ENCODE measurements around the gene TSFM. TPM values are rescaled to one million over a fixed set of nuclear protein-coding genes. Genes with fewer than 3 reads are reported as not detected.
"Not testable (repeated sequence)": the region's sequence is repeated elsewhere in the genome, so short reads cannot be mapped to it uniquely, and the experiment has no call there.

Gene TSFM
- polyA plus RNA-seq, 3 donors = 4.5 to 22.6 (median 21.8) TPM

DNA sequence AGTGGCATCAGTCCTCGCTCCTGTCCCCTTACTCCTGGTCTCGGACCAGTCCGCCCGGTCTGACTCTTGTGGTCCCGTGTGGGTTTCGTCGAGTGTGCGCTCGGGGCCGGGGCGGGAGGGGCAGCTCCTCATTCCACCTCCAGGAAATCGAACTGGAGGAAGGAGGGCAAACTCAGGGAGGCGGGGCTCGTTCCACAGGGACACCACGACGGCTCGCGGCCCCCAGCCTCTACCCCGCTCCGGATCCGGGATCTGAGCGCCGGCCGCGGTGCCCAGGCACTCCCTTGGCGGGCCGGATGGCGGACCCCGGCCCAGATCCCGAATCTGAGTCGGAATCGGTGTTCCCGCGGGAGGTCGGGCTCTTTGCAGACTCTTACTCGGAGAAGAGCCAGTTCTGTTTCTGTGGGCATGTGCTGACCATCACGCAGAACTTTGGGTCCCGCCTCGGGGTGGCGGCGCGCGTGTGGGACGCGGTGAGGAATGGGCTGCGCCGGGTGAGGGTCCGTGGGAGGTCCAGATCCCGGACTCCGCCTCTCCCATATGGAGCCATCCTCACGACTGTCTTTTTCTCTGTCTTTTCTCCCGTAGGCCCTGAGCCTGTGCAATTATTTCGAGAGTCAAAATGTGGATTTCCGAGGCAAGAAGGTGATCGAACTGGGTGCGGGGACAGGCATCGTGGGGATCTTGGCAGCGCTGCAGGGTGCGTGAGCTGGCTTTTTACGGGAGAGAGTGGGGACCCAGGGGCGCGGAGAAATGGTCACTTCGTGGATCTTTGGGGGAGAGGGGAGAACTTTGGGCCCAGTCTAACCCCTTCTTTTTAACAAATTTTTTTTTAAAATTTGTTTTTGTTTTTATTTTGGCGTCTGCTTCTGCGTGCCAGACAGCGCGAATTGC, 9.9 kb upstream of the TSFM start, which contains the start of gene EEF1AKMT3:
Gene EEF1AKMT3, plus strand, starts transcription at position 186 of the 894 bp plus-strand sequence. Its CDS starts 111 bp downstream, at position 297.
- peak in 2 of 3 donors; percentile 10 to 28 for DNase-seq
- TF ChIP-seq CTCF (IDR thresholded peaks at IDR 0.05) = no peak
- peak within 1 kb of the TSS; percentile 97 for H3K4me2 ChIP-seq (replicated peaks; ENCODE audit: extremely low read depth, low read length, poor library complexity, severe bottlenecking)
- H3K27me3 ChIP-seq (ENCODE audit: control insufficient read depth in 2 of 2, insufficient read depth in 2 of 2, low read length in 2 of 2) = peaks cover 0 to 5% of the 10 kb centered on the region in 2 donors
- peaks cover 36 to 40% of the 10 kb centered on the region in 2 donors for H3K4me1 ChIP-seq (ENCODE audit: control insufficient read depth in 1 of 2, insufficient read depth in 2 of 2, low read length in 2 of 2)
- H4K20me1 ChIP-seq (ENCODE audit: insufficient read depth, low read length) = no peaks in the 10 kb centered on the region
- Mint-ChIP-seq H3K4me3 (peak within 1 kb of the TSS; percentile 96 to 98), H3K9me3 (peaks cover 0 to 6% (median 0%) of the 10 kb centered on the region in 7 donors), H3K27ac (peak within 1 kb of the TSS; percentile 96 to 99 (median 98)), H3K4me1 (peaks cover 37% of the 10 kb centered on the region), H3K27me3 (ENCODE audit: low read depth in 3 of 3) (peaks cover 3 to 7% (median 6%) of the 10 kb centered on the region in 3 donors), H3K36me3 (peaks cover 19 to 30% of the 10 kb centered on the region in 2 donors)
- 1% methylated on average over 53 of the region's 67 CpGs for WGBS (ENCODE audit: insufficient coverage)
- H3K9ac ChIP-seq (ENCODE audit: insufficient read depth, low read length, poor library complexity, severe bottlenecking) = peak within 1 kb of the TSS; percentile 69
- H3K79me2 ChIP-seq (ENCODE audit: insufficient read depth, low read length) = no peaks in the 10 kb centered on the region
- peaks cover 0 to 6% of the 10 kb centered on the region in 2 donors for H3K36me3 ChIP-seq (replicated peaks in 1 of 2; ENCODE audit: control insufficient read depth in 1 of 2, insufficient read depth in 2 of 2, low read length in 2 of 2)
- peak within 1 kb of the TSS; percentile 72 to 93 for H3K27ac ChIP-seq (ENCODE audit: low read depth in 1 of 2, low read length in 2 of 2)
- H2AFZ ChIP-seq (ENCODE audit: insufficient read depth, low read depth, low read length, poor library complexity, severe bottlenecking) = peak within 1 kb of the TSS; percentile 99
- intact Hi-C loops (cut with micrococcal nuclease) = loop anchor here in 1 of 2 donors (5.0 kb wide), 1 partner anchor 75 kb away; the partner anchor contains the start of gene CTDSP2
- peak within 1 kb of the TSS; percentile 77 to 98 (median 82) for H3K4me3 ChIP-seq (replicated peaks in 1 of 3; ENCODE audit: low read depth in 2 of 3, low read length in 3 of 3)
- no peaks in the 10 kb centered on the region for H3K9me3 ChIP-seq (replicated peaks in 1 of 2; ENCODE audit: control insufficient read depth in 1 of 2, insufficient read depth in 1 of 2, low read length in 2 of 2)

- intact Hi-C loops (cut with micrococcal nuclease) = loop anchor here in 1 of 2 donors (5.0 kb wide), 1 partner anchor 73 kb away; the partner anchor contains the start of gene CTDSP2
- H4K20me1 ChIP-seq (ENCODE audit: insufficient read depth, low read length); H3K4me3 Mint-ChIP-seq: not testable (repeated sequence)
Measured at GRCh38 chr12:57774634-57775033, 8.0 kb upstream of the TSFM start.

More at GRCh38 chr12:57774634-57775033, 8.0 kb upstream of the TSFM start:
- not testable (repeated sequence) for H3K36me3 ChIP-seq (replicated peaks in 1 of 2; ENCODE audit: control insufficient read depth in 1 of 2, insufficient read depth in 2 of 2, low read length in 2 of 2); H3K27ac ChIP-seq (ENCODE audit: low read depth in 1 of 2, low read length in 2 of 2); DNase-seq; H3K9me3 ChIP-seq (replicated peaks in 1 of 2; ENCODE audit: control insufficient read depth in 1 of 2, insufficient read depth in 1 of 2, low read length in 2 of 2); H3K27ac Mint-ChIP-seq; H3K9me3 Mint-ChIP-seq; H3K79me2 ChIP-seq (ENCODE audit: insufficient read depth, low read length); H3K9ac ChIP-seq (ENCODE audit: insufficient read depth, low read length, poor library complexity, severe bottlenecking); H2AFZ ChIP-seq (ENCODE audit: insufficient read depth, low read depth, low read length, poor library complexity, severe bottlenecking); H3K4me2 ChIP-seq (replicated peaks; ENCODE audit: extremely low read depth, low read length, poor library complexity, severe bottlenecking); H3K4me3 ChIP-seq (replicated peaks in 1 of 3; ENCODE audit: low read depth in 2 of 3, low read length in 3 of 3); H3K27me3 Mint-ChIP-seq (ENCODE audit: low read depth in 3 of 3); H3K27me3 ChIP-seq (ENCODE audit: control insufficient read depth in 2 of 2, insufficient read depth in 2 of 2, low read length in 2 of 2)
- H3K4me1 ChIP-seq (ENCODE audit: control insufficient read depth in 1 of 2, insufficient read depth in 2 of 2, low read length in 2 of 2) = peaks cover 37 to 42% of the 10 kb centered on the region in 2 donors
- Mint-ChIP-seq H3K4me1 (peaks cover 38% of the 10 kb centered on the region), H3K36me3 (peaks cover 13 to 15% of the 10 kb centered on the region in 2 donors)
- WGBS (ENCODE audit: insufficient coverage) = 100% methylated on average over 1 of the region's 11 CpGs

Data from CD14-positive monocyte (primary cell).